Vagina (tissue), 2 donors: ENCODE measurements around the gene DSG2. TPM values are rescaled to one million over a fixed set of nuclear protein-coding genes. Genes with fewer than 3 reads are reported as not detected.

Experiments
- DNase-seq, 2 donors: peaks; one replicate each; pipeline ENCODE4 v3.0.0-alpha.2; 2017; ENCODE audit errors: extremely low spot score in 2 of 2
- H3K27ac ChIP-seq: fragments of 200-600 bp; sonication (generic); one replicate; pipeline ENCODE4 v1.5.1; 2019
- H3K27me3 ChIP-seq: fragments of 200-600 bp; sonication (generic); one replicate; pipeline ENCODE4 v1.5.1; 2019
- H3K36me3 ChIP-seq, 2 donors: fragments of 200-600 bp; sonication (generic); one replicate each; pipeline ENCODE4 v1.5.1; 2017 to 2019
- H3K4me1 ChIP-seq: fragments of 200-600 bp; sonication (generic); one replicate; pipeline ENCODE4 v1.5.1; 2019
- H3K4me3 ChIP-seq, 2 donors: fragments of 200-600 bp; sonication (generic); 1 replicate in 1 of 2; 2 replicates in 1 of 2; pipeline ENCODE4 v1.5.1; 2016 to 2019
- H3K9me3 ChIP-seq: fragments of 200-600 bp; sonication (generic); one replicate; pipeline ENCODE4 v1.5.1; 2019
- CTCF ChIP-seq, 3 experiments: fragments of 450-650 bp in 2 of 3; fragments of 200-600 bp in 1 of 3; sonication (generic) in 1 of 3; IDR thresholded peaks; one replicate each; pipeline ENCODE4 v1.5.1; 2017 to 2019; ENCODE audit warnings: antibody characterized with exemption in 3 of 3, mild to moderate bottlenecking in 2 of 3, moderate library complexity in 2 of 3
- POLR2A ChIP-seq, 2 donors: fragments of 450-650 bp; IDR thresholded peaks; one replicate each; pipeline ENCODE4 v1.6.1; 2017; ENCODE audit warnings: antibody characterized with exemption in 2 of 2, mild to moderate bottlenecking in 2 of 2, moderate library complexity in 2 of 2
- POLR2AphosphoS5 ChIP-seq, 2 donors: sonication (generic); formaldehyde crosslinking; IDR thresholded peaks; one replicate each; pipeline ENCODE4 v1.9.0; 2017; ENCODE audit warnings: antibody characterized with exemption in 2 of 2, mild to moderate bottlenecking in 2 of 2, low read depth in 1 of 2; ENCODE audit not compliant: insufficient read depth in 1 of 2
- intact Hi-C: fragments of 100-400 bp; cut with DNase I; formaldehyde crosslinking; loops from one replicate; pipeline ENCODE4 v1.15.1; 2023
- total RNA-seq: library from RNA; depleted of rRNA; stranded (reverse); fragments of >200 nt; gene quantifications from one replicate; pipeline ENCODE4 v1.2.3, GENCODE V29; 2016

The DSG2 gene
- total RNA-seq, 1 donor from 2014 or later, result 11.8 TPM

- H3K4me3 ChIP-seq, result no peak overlapping the region
- DNase-seq, result no peak
- TF ChIP-seq POLR2AphosphoS5 (IDR thresholded peaks at IDR 0.05; ENCODE audit: insufficient read depth in 1 of 2, low read depth in 1 of 2) (no peak), POLR2A (IDR thresholded peaks at IDR 0.05) (no peak), CTCF (IDR thresholded peaks at IDR 0.05) (no peak)
- intact Hi-C loops, result loop anchor here (10.0 kb wide), 1 partner anchor 252 kb away; no protein-coding TSS in a partner anchor
- H3K27ac ChIP-seq, result no peak overlapping the region
- H3K27me3 ChIP-seq, result no peaks in the 10 kb centered on the region
- H3K4me1 ChIP-seq, result no peaks in the 10 kb centered on the region
- no peaks in the 10 kb centered on the region for H3K9me3 ChIP-seq
- no peaks in the 10 kb centered on the region for H3K36me3 ChIP-seq
Observed at GRCh38 chr18:31572368-31572767, 74.4 kb downstream of the DSG2 start.

DNA sequence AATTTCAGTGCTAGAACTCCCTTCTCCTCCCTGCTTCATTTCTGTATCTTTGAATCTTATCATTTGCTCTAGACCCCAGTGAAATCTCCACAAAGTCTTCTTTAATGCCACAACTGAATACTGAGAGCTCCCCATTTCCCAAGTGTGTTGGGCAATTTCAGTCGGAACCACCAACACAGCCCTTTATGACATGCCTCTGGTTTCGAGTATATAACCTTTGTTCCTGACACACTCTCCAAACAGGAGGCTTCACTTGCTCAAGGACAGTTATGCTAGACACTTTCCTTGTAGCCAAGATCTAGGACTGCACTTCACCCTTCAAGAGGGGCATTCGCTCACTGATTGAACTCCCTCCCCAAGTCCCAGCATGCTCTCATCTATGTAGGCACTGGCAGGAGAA is 75.1 kb downstream of the DSG2 start:
- Histone ChIP-seq H3K36me3 (no peaks in the 10 kb centered on the region), H3K27me3 (no peaks in the 10 kb centered on the region), H3K4me3 (no peak overlapping the region), H3K27ac (no peak overlapping the region), H3K9me3 (no peaks in the 10 kb centered on the region), H3K4me1 (no peaks in the 10 kb centered on the region)
- DNase-seq, result no peak
- TF ChIP-seq POLR2AphosphoS5 (IDR thresholded peaks at IDR 0.05; ENCODE audit: insufficient read depth in 1 of 2, low read depth in 1 of 2), result no peak
- no peak for TF ChIP-seq CTCF (IDR thresholded peaks at IDR 0.05)
- TF ChIP-seq POLR2A (IDR thresholded peaks at IDR 0.05), result no peak
- intact Hi-C loops, result loop anchor here (10.0 kb wide), 1 partner anchor 252 kb away; no protein-coding TSS in a partner anchor

- TF ChIP-seq POLR2AphosphoS5 (IDR thresholded peaks at IDR 0.05; ENCODE audit: insufficient read depth in 1 of 2, low read depth in 1 of 2) (no peak), POLR2A (IDR thresholded peaks at IDR 0.05) (no peak), CTCF (IDR thresholded peaks at IDR 0.05) (no peak)
- DNase-seq, result no peak
- H3K4me3 ChIP-seq, result no peak overlapping the region
- H3K36me3 ChIP-seq, result no peaks in the 10 kb centered on the region
- no peaks in the 10 kb centered on the region for H3K9me3 ChIP-seq
- intact Hi-C loops, result loop anchor here (10.0 kb wide), 1 partner anchor 250 kb away; no protein-coding TSS in a partner anchor
- no peaks in the 10 kb centered on the region for H3K4me1 ChIP-seq
- H3K27me3 ChIP-seq, result no peaks in the 10 kb centered on the region
- H3K27ac ChIP-seq, result no peak overlapping the region
Observed at GRCh38 chr18:31574359-31574758, 76.4 kb downstream of the DSG2 start.

DNA sequence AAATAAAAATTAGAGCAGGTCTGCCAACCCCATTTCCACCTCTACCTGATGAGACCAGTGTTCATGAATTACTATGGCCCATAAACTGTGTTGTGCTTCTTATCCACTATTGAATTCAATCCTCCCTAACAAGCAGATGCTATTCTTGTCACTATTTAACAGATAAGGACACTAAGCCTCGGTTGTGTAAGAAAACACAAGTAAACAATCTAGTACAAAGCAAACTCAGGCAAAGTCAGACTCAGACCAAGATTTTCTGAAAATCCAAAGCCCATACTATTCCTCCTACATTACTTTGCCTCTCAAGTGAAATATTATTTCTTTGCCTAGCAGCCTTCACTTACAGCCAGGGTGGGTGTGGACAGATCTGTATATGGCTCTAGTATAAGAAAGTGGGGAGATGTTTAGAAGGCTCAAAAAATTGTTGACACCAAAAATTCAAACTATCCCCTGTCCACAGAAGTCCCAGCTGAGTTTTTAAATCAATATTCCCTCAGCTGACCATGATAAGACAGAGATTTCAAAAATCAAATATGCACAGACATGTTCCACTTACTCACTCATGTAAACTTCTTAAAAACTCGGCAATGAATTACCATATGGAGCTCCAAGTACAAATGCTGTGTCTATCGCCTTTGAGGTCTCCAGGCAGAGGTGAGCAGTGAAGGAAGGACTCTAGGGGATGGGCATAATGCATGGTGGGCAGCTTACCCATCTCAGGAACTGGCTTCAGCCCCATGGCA is 77.7 kb downstream of the DSG2 start:
- Histone ChIP-seq H3K4me3 (no peak overlapping the region), H3K4me1 (no peaks in the 10 kb centered on the region), H3K27me3 (no peaks in the 10 kb centered on the region), H3K9me3 (no peaks in the 10 kb centered on the region), H3K36me3 (no peaks in the 10 kb centered on the region), H3K27ac (no peak overlapping the region)
- TF ChIP-seq POLR2A (IDR thresholded peaks at IDR 0.05) (no peak), POLR2AphosphoS5 (IDR thresholded peaks at IDR 0.05; ENCODE audit: insufficient read depth in 1 of 2, low read depth in 1 of 2) (no peak), CTCF (IDR thresholded peaks at IDR 0.05) (no peak)
- intact Hi-C loops, result loop anchor here (10.0 kb wide), 1 partner anchor 249 kb away; no protein-coding TSS in a partner anchor
- DNase-seq, result no peak

- no peaks in the 10 kb centered on the region for H3K9me3 ChIP-seq
- TF ChIP-seq CTCF (IDR thresholded peaks at IDR 0.05) (no peak), POLR2AphosphoS5 (IDR thresholded peaks at IDR 0.05; ENCODE audit: insufficient read depth in 1 of 2, low read depth in 1 of 2) (no peak), POLR2A (IDR thresholded peaks at IDR 0.05) (no peak)
- H3K27ac ChIP-seq, result no peak overlapping the region
- no peaks in the 10 kb centered on the region for H3K4me1 ChIP-seq
- DNase-seq, result no peak
- no peak overlapping the region for H3K4me3 ChIP-seq
- no peaks in the 10 kb centered on the region for H3K27me3 ChIP-seq
- intact Hi-C loops, result loop anchor here (10.0 kb wide), 1 partner anchor 248 kb away; no protein-coding TSS in a partner anchor
- no peaks in the 10 kb centered on the region for H3K36me3 ChIP-seq
Observed at GRCh38 chr18:31576670-31577069, 78.7 kb downstream of the DSG2 start.
